CD8-positive, alpha-beta memory T cell (primary cell): ENCODE measurements around the gene CHN1. TPM values are rescaled to one million over a fixed set of nuclear protein-coding genes. Genes with fewer than 3 reads are reported as not detected.

Experiments
- CTCF ChIA-PET: fragments of 350-600 bp; sonication (Branson Sonifier 250); formaldehyde crosslinking; loops from one replicate; lab custom pipeline; 2021; ENCODE audit warnings: antibody characterized with exemption; lab: Charles Lee
- POLR2A ChIA-PET: fragments of 350-600 bp; sonication (Branson Sonifier 250); formaldehyde crosslinking; loops from one replicate; lab custom pipeline; 2021; ENCODE audit warnings: antibody characterized with exemption; lab: Charles Lee
- DNase-seq, 5 donors: peaks; one replicate each; pipeline versions ENCODE4 v3.0.0 to v3.0.0-alpha.2; 2020 to 2022; ENCODE audit warnings: mixed read lengths in 1 of 5
- H3K27ac ChIP-seq: one replicate; pipeline ENCODE4 v1.7.0; 2013; ENCODE audit warnings: low read depth, mild to moderate bottlenecking, low read length, moderate library complexity
- H3K27me3 ChIP-seq: 2 replicates; pipeline ENCODE4 v1.7.0; 2013; ENCODE audit warnings: low read length, mild to moderate bottlenecking; ENCODE audit not compliant: insufficient read depth, poor library complexity, severe bottlenecking
- H3K36me3 ChIP-seq: 2 replicates; pipeline ENCODE4 v1.7.0; 2013; ENCODE audit warnings: mild to moderate bottlenecking, low read length, moderate library complexity; ENCODE audit not compliant: insufficient read depth
- H3K4me1 ChIP-seq: 2 replicates; pipeline ENCODE4 v1.7.0; 2013; ENCODE audit warnings: mild to moderate bottlenecking, low read length, moderate library complexity; ENCODE audit not compliant: insufficient read depth
- H3K4me3 ChIP-seq: 2 replicates; pipeline ENCODE4 v1.7.0; 2013; ENCODE audit warnings: mild to moderate bottlenecking, low read length
- H3K9me3 ChIP-seq: 2 replicates; pipeline ENCODE4 v1.7.0; 2013; ENCODE audit warnings: mild to moderate bottlenecking, low read length
- H3K27ac Mint-ChIP-seq, 8 donors: one replicate each; pipeline ENCODE4 v1.8.0; 2020 to 2021; ENCODE audit warnings: mixed read lengths in 8 of 8, mild to moderate bottlenecking in 6 of 8, inconsistent platforms in 3 of 8, moderate library complexity in 3 of 8
- H3K27me3 Mint-ChIP-seq, 2 donors: one replicate each; pipeline ENCODE4 v1.8.0; 2020 to 2021; ENCODE audit warnings: mixed read lengths in 2 of 2, mild to moderate bottlenecking in 1 of 2, moderate library complexity in 1 of 2
- H3K36me3 Mint-ChIP-seq, 3 donors: one replicate each; pipeline ENCODE4 v1.8.0; 2020 to 2021; ENCODE audit warnings: mixed read lengths in 3 of 3, inconsistent platforms in 1 of 3, mild to moderate bottlenecking in 1 of 3
- H3K4me1 Mint-ChIP-seq, 3 donors: one replicate each; pipeline ENCODE4 v1.8.0; 2020 to 2021; ENCODE audit warnings: mixed read lengths in 3 of 3, inconsistent platforms in 1 of 3, mild to moderate bottlenecking in 1 of 3
- H3K4me3 Mint-ChIP-seq, 7 donors: one replicate each; pipeline ENCODE4 v1.8.0; 2020 to 2021; ENCODE audit warnings: mixed read lengths in 7 of 7, mild to moderate bottlenecking in 6 of 7, moderate library complexity in 4 of 7, inconsistent platforms in 2 of 7
- H3K9me3 Mint-ChIP-seq, 5 donors: one replicate each; pipeline ENCODE4 v1.8.0; 2020 to 2022; ENCODE audit warnings: mixed read lengths in 5 of 5, mild to moderate bottlenecking in 3 of 5, moderate library complexity in 2 of 5, inconsistent platforms in 1 of 5
- polyA plus RNA-seq: library from polyadenylated mRNA; unstranded; fragments of 300-500 nt; fragmentation: Illumina TruSeq; gene quantifications from one replicate; pipeline ENCODE4 v1.2.3, GENCODE V29; 2021
- total RNA-seq, 2 experiments: library from RNA; stranded (reverse); gene quantifications; one replicate each; pipeline ENCODE4 v1.2.3, GENCODE V29; 2021

Gene CHN1
- total and polyA plus RNA-seq, 3 experiments from 2014 or later, result 13.1 to 22.1 (median 18.4) TPM

DNA sequence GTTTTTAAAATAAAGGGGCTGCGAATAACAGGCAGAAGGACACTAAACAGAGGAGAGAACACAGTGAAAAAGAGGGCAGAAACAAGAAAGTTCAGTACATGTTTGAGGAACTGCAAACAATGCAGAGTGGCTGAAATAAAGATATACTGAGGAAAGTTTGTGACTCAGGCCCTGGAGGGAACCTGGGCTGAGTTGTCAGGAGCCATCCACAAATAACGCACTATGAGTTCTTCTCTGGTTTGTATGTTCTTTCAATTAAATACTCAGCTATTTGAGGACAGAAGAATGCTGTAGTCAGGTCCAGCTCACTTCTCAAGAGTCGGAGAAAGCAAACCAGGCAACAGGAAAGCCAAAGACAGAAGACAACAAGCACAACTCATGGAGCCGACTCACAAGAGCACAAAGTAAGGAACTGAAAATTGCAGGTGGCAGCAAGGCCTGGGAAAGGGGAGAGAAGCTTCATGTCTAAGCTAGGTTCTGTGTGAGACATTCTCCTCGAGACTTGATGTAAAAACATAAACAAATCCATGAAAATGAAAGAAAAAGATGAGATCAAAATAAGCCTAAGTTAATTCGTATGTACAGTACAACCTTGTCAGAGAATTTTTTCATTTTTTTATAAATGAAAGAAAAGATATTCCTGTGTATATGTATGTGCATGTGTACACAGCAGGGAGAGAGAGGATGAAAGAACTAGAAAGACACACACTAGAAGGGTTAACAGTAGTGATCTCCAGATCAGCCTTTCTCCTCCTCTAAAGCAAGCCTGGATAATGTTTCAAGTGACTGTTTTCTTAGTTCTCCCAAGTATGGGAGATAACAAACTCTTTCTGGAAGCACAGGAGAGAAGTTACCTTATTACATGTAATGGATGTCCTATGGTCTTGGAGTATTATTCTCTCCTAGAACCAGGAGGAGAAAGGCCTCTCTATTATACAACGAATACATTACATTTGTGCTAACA lies 41.5 kb downstream of the CHN1 start:
- no peaks in the 10 kb centered on the region for H3K9me3 Mint-ChIP-seq
- Histone ChIP-seq H3K4me1 (no peaks in the 10 kb centered on the region), H3K4me3 (no peak overlapping the region), H3K36me3 (no peaks in the 10 kb centered on the region), H3K9me3 (no peaks in the 10 kb centered on the region), H3K27me3 (no peaks in the 10 kb centered on the region), H3K27ac (no peak overlapping the region)
- ChIA-PET CTCF (no interaction called here), POLR2A (no interaction called here)
- DNase-seq, result no peak
- no peaks in the 10 kb centered on the region for H3K36me3 Mint-ChIP-seq
- no peak overlapping the region for H3K27ac Mint-ChIP-seq
- peaks cover 1 to 21% of the 10 kb centered on the region in 2 donors for H3K27me3 Mint-ChIP-seq
- H3K4me1 Mint-ChIP-seq, result no peaks in the 10 kb centered on the region
- no peak overlapping the region for H3K4me3 Mint-ChIP-seq

DNA sequence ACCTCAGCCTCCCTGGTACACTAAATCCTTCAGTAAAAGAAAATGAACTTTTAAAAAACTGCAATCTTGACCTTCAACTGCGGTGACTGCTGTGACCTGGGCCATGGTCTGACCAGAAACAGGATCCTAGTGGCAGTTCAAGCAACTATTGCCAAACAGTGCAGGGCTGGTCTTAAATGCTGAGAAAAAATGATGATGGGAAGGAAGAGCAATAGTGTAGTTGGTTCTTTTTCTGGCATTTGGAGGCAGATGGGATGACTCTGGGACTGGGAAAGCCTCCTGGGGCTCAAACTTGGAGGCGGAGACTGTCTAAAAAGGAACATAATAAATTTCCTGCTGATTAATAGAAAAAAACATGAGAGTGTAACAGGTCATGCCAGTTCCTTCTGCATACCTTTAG lies 45.4 kb downstream of the CHN1 start:
- no peak overlapping the region for H3K4me3 Mint-ChIP-seq
- Histone ChIP-seq H3K4me3 (no peak overlapping the region), H3K36me3 (no peaks in the 10 kb centered on the region), H3K9me3 (no peaks in the 10 kb centered on the region), H3K27ac (no peak overlapping the region), H3K4me1 (no peaks in the 10 kb centered on the region), H3K27me3 (no peaks in the 10 kb centered on the region)
- no peaks in the 10 kb centered on the region for H3K9me3 Mint-ChIP-seq
- DNase-seq, result no peak
- POLR2A ChIA-PET, result no interaction called here
- peaks cover 3 to 6% of the 10 kb centered on the region in 2 donors for H3K27me3 Mint-ChIP-seq
- H3K4me1 Mint-ChIP-seq, result no peaks in the 10 kb centered on the region
- no peaks in the 10 kb centered on the region for H3K36me3 Mint-ChIP-seq
- CTCF ChIA-PET, result no interaction called here
- no peak overlapping the region for H3K27ac Mint-ChIP-seq

DNA sequence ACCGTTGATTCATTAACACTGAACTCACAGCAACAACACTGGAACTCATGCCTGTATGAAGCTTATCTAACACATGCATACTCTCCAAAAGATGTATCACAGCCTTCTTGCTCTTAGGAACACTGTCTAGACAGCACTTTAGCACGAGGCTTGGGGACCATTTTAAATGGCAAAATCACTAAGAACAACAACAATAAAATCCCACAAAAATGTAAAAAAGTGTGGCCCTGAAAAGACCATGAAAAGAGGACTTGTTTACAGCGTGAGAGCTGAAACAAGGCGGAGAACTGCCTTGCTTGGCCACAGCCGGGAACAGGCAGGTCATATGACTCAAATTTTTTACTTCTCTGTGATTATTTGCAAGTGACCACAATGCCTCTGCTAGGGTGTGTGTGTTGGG lies 48.1 kb downstream of the CHN1 start:
- ChIA-PET CTCF (interaction anchor here (1.0 kb wide), 1 partner anchor 14 kb away, joined by 3 read pairs; no protein-coding TSS in a partner anchor), POLR2A (no interaction called here)
- Mint-ChIP-seq H3K9me3 (no peaks in the 10 kb centered on the region), H3K4me1 (no peaks in the 10 kb centered on the region), H3K27ac (no peak overlapping the region), H3K27me3 (peaks cover 1 to 17% of the 10 kb centered on the region in 2 donors), H3K36me3 (no peaks in the 10 kb centered on the region), H3K4me3 (no peak overlapping the region)
- Histone ChIP-seq H3K4me3 (no peak overlapping the region), H3K4me1 (no peaks in the 10 kb centered on the region), H3K36me3 (no peaks in the 10 kb centered on the region), H3K27ac (no peak overlapping the region), H3K9me3 (no peaks in the 10 kb centered on the region), H3K27me3 (no peaks in the 10 kb centered on the region)
- no peak for DNase-seq

DNA sequence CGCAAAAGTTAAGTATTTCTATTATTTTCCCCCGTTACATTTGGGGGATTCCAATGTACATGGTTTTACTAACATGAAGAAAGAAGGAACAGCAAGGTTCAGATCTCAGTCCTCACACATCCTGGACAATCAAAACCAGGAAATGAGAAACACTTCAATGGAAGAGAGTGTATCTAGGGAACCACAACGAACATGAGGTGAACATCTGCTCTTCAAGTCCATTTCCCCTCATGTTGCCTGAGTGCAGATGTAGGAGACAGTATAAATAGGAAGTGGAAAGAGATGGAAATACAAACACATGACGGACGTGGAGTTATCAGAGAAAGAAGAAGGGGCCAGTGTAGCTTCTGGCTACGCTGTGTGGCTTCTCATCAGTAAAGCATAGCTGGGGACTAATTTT lies 52.6 kb downstream of the CHN1 start:
- CTCF ChIA-PET, result no interaction called here
- Histone ChIP-seq H3K36me3 (no peaks in the 10 kb centered on the region), H3K4me1 (no peaks in the 10 kb centered on the region), H3K27me3 (no peaks in the 10 kb centered on the region), H3K9me3 (no peaks in the 10 kb centered on the region), H3K27ac (no peak overlapping the region), H3K4me3 (no peak overlapping the region)
- Mint-ChIP-seq H3K27me3 (peaks cover 7 to 29% of the 10 kb centered on the region in 2 donors), H3K4me1 (no peaks in the 10 kb centered on the region), H3K27ac (no peak overlapping the region), H3K4me3 (no peak overlapping the region), H3K9me3 (no peaks in the 10 kb centered on the region), H3K36me3 (peaks cover 0 to 1% (median 0%) of the 10 kb centered on the region in 3 donors)
- POLR2A ChIA-PET, result no interaction called here
- no peak for DNase-seq

DNA sequence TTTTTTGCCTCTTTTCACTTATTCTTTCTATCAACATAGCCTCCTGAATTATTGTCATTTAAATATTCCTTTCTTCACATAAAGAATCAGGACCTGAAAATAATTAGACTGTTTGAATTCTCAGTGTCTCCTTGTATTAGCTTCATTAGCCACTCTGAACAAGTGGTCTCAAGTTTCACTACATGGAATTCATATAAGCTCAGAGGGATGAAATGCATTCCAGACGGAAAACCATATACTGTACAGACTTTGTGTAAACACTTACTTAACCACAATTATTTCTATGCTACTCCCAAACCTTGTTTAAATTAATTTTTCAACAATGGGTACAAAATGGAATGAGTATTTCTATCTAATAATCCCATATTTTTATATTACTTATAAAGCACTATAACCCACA lies 53.4 kb downstream of the CHN1 start:
- DNase-seq, result no peak
- no peaks in the 10 kb centered on the region for H3K4me1 Mint-ChIP-seq
- H3K27ac Mint-ChIP-seq, result no peak overlapping the region
- no peak overlapping the region for H3K4me3 ChIP-seq
- H3K9me3 Mint-ChIP-seq, result no peaks in the 10 kb centered on the region
- peaks cover 7 to 29% of the 10 kb centered on the region in 2 donors for H3K27me3 Mint-ChIP-seq
- CTCF ChIA-PET, result no interaction called here
- no peaks in the 10 kb centered on the region for H3K9me3 ChIP-seq
- no peak overlapping the region for H3K4me3 Mint-ChIP-seq
- POLR2A ChIA-PET, result no interaction called here
- peaks cover 0 to 1% (median 0%) of the 10 kb centered on the region in 3 donors for H3K36me3 Mint-ChIP-seq
- no peaks in the 10 kb centered on the region for H3K27me3 ChIP-seq
- no peak overlapping the region for H3K27ac ChIP-seq
- H3K36me3 ChIP-seq, result no peaks in the 10 kb centered on the region
- H3K4me1 ChIP-seq, result no peaks in the 10 kb centered on the region

DNA sequence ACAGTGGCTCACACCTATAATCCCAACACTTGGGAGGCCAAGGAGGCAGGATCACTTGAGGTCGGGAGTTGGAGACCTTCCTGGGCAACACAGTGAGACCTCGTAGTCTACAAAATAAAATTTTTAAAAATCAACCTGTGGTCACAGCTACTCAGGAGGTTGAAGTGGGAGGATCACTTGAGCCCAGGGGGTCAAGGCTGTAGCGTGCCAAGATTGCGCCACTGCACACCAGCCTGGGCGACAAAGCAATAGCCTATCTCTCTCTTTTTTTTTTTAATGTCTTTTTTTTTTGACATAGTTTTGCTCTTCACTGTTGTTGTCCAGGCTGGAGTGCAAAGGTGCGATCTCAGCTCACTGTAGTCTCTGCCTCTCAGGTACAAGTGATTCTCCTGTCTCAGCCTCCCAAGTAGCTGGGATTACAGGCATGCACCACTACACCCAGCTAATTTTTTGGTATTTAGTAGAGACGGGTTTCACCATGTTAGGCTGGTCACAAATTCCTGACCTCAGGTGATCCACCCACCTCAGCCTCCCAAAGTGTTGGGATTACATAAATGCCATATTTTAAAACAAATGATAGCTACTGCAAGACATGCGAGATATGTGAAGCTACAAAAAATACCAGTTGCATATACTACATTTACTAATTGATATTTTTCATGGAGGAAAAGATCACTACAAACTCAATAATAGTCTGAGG lies 55.0 kb downstream of the CHN1 start:
- Histone ChIP-seq H3K4me3 (no peak overlapping the region), H3K27me3 (no peaks in the 10 kb centered on the region), H3K9me3 (no peaks in the 10 kb centered on the region), H3K27ac (no peak overlapping the region), H3K4me1 (no peaks in the 10 kb centered on the region), H3K36me3 (no peaks in the 10 kb centered on the region)
- peaks cover 0 to 1% (median 0%) of the 10 kb centered on the region in 3 donors for H3K36me3 Mint-ChIP-seq
- CTCF ChIA-PET, result interaction anchor here (1.0 to 1.6 kb wide), 2 partner anchors 11 to 250 kb away, joined by 3 read pairs; no protein-coding TSS in a partner anchor
- no peak overlapping the region for H3K27ac Mint-ChIP-seq
- DNase-seq, result no peak
- peaks cover 6 to 26% of the 10 kb centered on the region in 2 donors for H3K27me3 Mint-ChIP-seq
- H3K4me3 Mint-ChIP-seq, result no peak overlapping the region
- H3K4me1 Mint-ChIP-seq, result no peaks in the 10 kb centered on the region
- POLR2A ChIA-PET, result no interaction called here
- H3K9me3 Mint-ChIP-seq, result no peaks in the 10 kb centered on the region

DNA sequence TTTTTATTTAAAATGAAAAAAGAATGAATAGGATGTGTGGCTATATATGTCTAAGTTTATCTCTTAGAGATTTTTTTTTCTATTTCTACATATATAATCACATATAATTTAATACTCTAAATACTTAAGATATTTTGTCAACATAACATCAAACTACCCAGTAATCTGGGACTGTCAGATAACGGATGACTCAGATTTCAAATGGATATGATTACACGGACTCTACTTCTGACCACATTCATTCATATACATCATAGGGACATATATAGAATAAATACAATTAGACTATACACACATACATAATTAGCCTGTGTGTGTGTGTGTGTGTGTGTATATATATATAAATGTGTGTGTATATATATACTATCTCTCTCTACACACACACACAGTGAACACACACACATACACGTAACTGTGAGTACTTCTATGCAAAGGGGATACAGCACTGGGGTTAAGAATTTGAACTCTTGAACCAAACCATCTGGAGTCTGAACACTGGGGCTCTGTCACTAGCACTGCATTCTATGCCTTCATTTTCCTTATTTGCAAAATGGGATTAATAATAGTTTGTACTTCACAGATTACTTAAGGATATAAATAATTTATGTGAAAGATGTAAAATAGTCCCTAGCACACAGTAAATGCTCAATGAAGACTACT lies 59.5 kb downstream of the CHN1 start:
- Histone ChIP-seq H3K27ac (no peak overlapping the region), H3K4me1 (no peaks in the 10 kb centered on the region), H3K4me3 (no peak overlapping the region), H3K9me3 (no peaks in the 10 kb centered on the region), H3K27me3 (no peaks in the 10 kb centered on the region), H3K36me3 (no peaks in the 10 kb centered on the region)
- Mint-ChIP-seq H3K36me3 (peaks cover 0 to 4% (median 0%) of the 10 kb centered on the region in 3 donors), H3K27me3 (peaks cover 3 to 4% of the 10 kb centered on the region in 2 donors), H3K27ac (no peak overlapping the region), H3K4me1 (no peaks in the 10 kb centered on the region), H3K9me3 (no peaks in the 10 kb centered on the region), H3K4me3 (no peak overlapping the region)
- ChIA-PET POLR2A (no interaction called here), CTCF (no interaction called here)
- DNase-seq, result no peak
